Measurements from ENCODE around the gene CAMTA1.

The CAMTA1 gene

GRCh38 chr1:7420098-7420445 is 634.8 kb downstream of the CAMTA1 start:
- TF ChIP-seq CSDC2 (CRISPR knock-in tag; IDR thresholded peaks at IDR 0.05) (no peak), ISL1 (CRISPR knock-in tag; IDR thresholded peaks at IDR 0.05) (no peak), TSHZ2 (CRISPR knock-in tag; IDR thresholded peaks at IDR 0.05) (no peak), TOX (CRISPR knock-in tag; IDR thresholded peaks at IDR 0.05; ENCODE audit: borderline replicate concordance) (no peak), ARNTL (CRISPR knock-in tag; IDR thresholded peaks at IDR 0.05; ENCODE audit: borderline replicate concordance, low read depth) (no peak), TCF4 (CRISPR knock-in tag; IDR thresholded peaks at IDR 0.05; ENCODE audit: borderline replicate concordance) (no peak), RARB (CRISPR knock-in tag; IDR thresholded peaks at IDR 0.05) (no peak), PPARA (CRISPR knock-in tag; IDR thresholded peaks at IDR 0.05; ENCODE audit: borderline replicate concordance) (no peak)
- TF ChIP-seq, protein P1, sequence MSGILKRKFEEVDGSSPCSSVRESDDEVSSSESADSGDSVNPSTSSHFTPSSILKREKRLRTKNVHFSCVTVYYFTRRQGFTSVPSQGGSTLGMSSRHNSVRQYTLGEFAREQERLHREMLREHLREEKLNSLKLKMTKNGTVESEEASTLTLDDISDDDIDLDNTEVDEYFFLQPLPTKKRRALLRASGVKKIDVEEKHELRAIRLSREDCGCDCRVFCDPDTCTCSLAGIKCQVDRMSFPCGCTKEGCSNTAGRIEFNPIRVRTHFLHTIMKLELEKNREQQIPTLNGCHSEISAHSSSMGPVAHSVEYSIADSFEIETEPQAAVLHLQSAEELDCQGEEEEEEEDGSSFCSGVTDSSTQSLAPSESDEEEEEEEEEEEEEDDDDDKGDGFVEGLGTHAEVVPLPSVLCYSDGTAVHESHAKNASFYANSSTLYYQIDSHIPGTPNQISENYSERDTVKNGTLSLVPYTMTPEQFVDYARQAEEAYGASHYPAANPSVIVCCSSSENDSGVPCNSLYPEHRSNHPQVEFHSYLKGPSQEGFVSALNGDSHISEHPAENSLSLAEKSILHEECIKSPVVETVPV (CRISPR knock-in tag; IDR thresholded peaks at IDR 0.05) = no peak
- TF ChIP-seq, protein P2, sequence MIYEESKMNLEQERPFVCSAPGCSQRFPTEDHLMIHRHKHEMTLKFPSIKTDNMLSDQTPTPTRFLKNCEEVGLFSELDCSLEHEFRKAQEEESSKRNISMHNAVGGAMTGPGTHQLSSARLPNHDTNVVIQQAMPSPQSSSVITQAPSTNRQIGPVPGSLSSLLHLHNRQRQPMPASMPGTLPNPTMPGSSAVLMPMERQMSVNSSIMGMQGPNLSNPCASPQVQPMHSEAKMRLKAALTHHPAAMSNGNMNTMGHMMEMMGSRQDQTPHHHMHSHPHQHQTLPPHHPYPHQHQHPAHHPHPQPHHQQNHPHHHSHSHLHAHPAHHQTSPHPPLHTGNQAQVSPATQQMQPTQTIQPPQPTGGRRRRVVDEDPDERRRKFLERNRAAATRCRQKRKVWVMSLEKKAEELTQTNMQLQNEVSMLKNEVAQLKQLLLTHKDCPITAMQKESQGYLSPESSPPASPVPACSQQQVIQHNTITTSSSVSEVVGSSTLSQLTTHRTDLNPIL (CRISPR knock-in tag; IDR thresholded peaks at IDR 0.05; ENCODE audit: low read depth) = no peak
- no peak for ATAC-seq

GRCh38 chr1:7420470-7421100 is 635.3 kb downstream of the CAMTA1 start:
- ATAC-seq = no peak

DNA sequence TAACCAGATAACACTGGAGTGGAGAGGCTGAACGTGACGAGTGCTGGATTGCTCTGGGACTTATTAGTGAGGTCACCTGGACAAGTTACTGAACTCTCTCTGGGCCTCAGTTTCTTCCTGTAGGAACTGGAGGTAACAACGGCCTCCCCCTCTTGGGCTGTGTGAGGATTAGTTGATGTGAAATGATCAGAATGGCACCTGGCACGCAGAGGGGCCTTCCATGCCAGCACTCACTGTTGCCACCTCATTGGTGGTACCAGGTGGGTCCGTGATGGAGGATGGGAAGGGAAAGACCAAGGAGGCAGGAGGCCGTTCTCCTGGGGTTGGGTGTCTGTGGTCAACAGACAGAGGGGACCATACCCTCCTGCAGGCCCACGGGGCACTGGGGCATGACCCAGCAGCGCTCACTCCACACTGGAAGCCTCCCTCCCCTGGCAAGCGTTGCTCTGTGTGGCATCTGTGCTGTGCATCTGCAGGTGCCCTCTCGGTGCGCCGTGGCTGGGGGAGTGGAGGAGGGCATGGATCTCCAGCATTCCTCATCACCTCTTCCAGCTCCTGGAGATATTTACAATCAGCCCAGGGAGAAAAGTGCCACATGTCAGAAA is 636.3 kb downstream of the CAMTA1 start:
- no peak for ATAC-seq
- no peak for TF ChIP-seq BACH2 (CRISPR knock-in tag; IDR thresholded peaks at IDR 0.05; ENCODE audit: borderline replicate concordance)

More at GRCh38 chr1:7420470-7421100, 635.3 kb downstream of the CAMTA1 start:
- TF ChIP-seq SNAI2 (CRISPR knock-in tag; IDR thresholded peaks at IDR 0.05) (no peak), ISL1 (CRISPR knock-in tag; IDR thresholded peaks at IDR 0.05) (no peak)

DNA sequence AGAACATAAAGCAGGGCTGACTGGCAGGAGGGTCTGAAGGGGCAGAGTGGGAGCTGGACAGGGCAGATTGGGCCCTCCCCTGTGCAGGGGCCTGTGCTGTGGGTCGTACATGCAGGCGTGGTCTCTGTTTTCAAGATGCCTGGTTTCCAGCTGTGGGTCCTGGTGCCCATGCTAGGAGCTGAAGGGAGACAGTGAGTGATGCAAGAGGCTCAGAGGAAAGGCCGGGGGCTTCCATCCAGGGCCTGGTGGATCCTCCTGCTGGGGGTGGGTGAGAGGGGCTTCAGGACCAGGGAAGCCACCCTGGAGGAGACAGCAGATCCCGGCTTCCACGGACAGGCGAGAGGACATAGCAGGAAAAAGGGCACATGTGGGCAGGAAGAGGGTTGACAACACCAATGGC is 636.8 kb downstream of the CAMTA1 start:
- ATAC-seq = no peak
- TF ChIP-seq ZNF70 (CRISPR knock-in tag; IDR thresholded peaks at IDR 0.05) (no peak), RARB (CRISPR knock-in tag; IDR thresholded peaks at IDR 0.05) (no peak), ZFP3 (CRISPR knock-in tag; IDR thresholded peaks at IDR 0.05) (no peak), PATZ1 (CRISPR knock-in tag; IDR thresholded peaks at IDR 0.05; ENCODE audit: borderline replicate concordance) (no peak), BACH2 (CRISPR knock-in tag; IDR thresholded peaks at IDR 0.05; ENCODE audit: borderline replicate concordance) (no peak), ZNF8 (CRISPR knock-in tag; IDR thresholded peaks at IDR 0.05) (no peak), TCF4 (CRISPR knock-in tag; IDR thresholded peaks at IDR 0.05; ENCODE audit: borderline replicate concordance) (no peak), TOX (CRISPR knock-in tag; IDR thresholded peaks at IDR 0.05; ENCODE audit: borderline replicate concordance) (no peak), CSDC2 (CRISPR knock-in tag; IDR thresholded peaks at IDR 0.05) (no peak), ZNF565 (CRISPR knock-in tag; conservative IDR thresholded peaks at IDR 0.05; ENCODE audit: low read depth) (no peak), OSR1 (CRISPR knock-in tag; IDR thresholded peaks at IDR 0.05) (no peak), ZFP30 (CRISPR knock-in tag; IDR thresholded peaks at IDR 0.05) (no peak), ISL1 (CRISPR knock-in tag; IDR thresholded peaks at IDR 0.05) (no peak), ZC3H10 (CRISPR knock-in tag; IDR thresholded peaks at IDR 0.05) (no peak), PPARA (CRISPR knock-in tag; IDR thresholded peaks at IDR 0.05; ENCODE audit: borderline replicate concordance) (no peak), GLIS3 (CRISPR knock-in tag; IDR thresholded peaks at IDR 0.05) (no peak)
- TF ChIP-seq, protein P1 (CRISPR knock-in tag; IDR thresholded peaks at IDR 0.05) = no peak
- TF ChIP-seq, protein P3, sequence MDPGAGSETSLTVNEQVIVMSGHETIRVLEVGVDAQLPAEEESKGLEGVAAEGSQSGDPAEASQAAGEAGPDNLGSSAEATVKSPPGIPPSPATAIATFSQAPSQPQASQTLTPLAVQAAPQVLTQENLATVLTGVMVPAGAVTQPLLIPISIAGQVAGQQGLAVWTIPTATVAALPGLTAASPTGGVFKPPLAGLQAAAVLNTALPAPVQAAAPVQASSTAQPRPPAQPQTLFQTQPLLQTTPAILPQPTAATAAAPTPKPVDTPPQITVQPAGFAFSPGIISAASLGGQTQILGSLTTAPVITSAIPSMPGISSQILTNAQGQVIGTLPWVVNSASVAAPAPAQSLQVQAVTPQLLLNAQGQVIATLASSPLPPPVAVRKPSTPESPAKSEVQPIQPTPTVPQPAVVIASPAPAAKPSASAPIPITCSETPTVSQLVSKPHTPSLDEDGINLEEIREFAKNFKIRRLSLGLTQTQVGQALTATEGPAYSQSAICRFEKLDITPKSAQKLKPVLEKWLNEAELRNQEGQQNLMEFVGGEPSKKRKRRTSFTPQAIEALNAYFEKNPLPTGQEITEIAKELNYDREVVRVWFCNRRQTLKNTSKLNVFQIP (CRISPR knock-in tag; IDR thresholded peaks at IDR 0.05; ENCODE audit: borderline replicate concordance, low read depth) = no peak
- TF ChIP-seq, protein P2 (CRISPR knock-in tag; IDR thresholded peaks at IDR 0.05; ENCODE audit: low read depth) = no peak
